GM23338 (cell line): Measurements from ENCODE around the gene IFI35.

Source experiments
- CREB1 ChIP-seq: fragments of 250-450 bp; sonication (Bioruptor Pico); IDR thresholded peaks from 2 replicates; pipeline ENCODE4 v1.5.0; 2020; ENCODE audit warnings: low read depth, mild to moderate bottlenecking, moderate library complexity
- EZH2 ChIP-seq: fragments of 200-600 bp; sonication (generic); IDR thresholded peaks from one replicate; pipeline ENCODE4 v1.8.0; 2017; ENCODE audit warnings: antibody characterized with exemption, mild to moderate bottlenecking, low read depth; ENCODE audit not compliant: unreplicated experiment
- EZH2phosphoT487 ChIP-seq: fragments of 200-600 bp; sonication (generic); IDR thresholded peaks from one replicate; pipeline ENCODE4 v1.8.1; 2018; ENCODE audit warnings: antibody characterized with exemption; ENCODE audit not compliant: unreplicated experiment
- JUNB ChIP-seq: IDR thresholded peaks from one replicate; pipeline ENCODE4 v1.6.1; 2016; ENCODE audit warnings: antibody characterized with exemption; ENCODE audit not compliant: unreplicated experiment
- NANOG ChIP-seq: IDR thresholded peaks from 2 replicates; pipeline ENCODE4 v1.6.1; 2016; ENCODE audit warnings: antibody characterized with exemption, borderline replicate concordance
- POLR2AphosphoS5 ChIP-seq: IDR thresholded peaks from 2 replicates; pipeline ENCODE4 v1.6.1; 2016; ENCODE audit warnings: antibody characterized with exemption, low read depth
- ZNF114 ChIP-seq: fragments of 250-450 bp; sonication (Bioruptor Pico); IDR thresholded peaks from 2 replicates; pipeline ENCODE4 v1.5.0; 2020; ENCODE audit warnings: mild to moderate bottlenecking, moderate library complexity
- ZNF331 ChIP-seq: fragments of 250-450 bp; sonication (Bioruptor Pico); IDR thresholded peaks from 2 replicates; pipeline ENCODE4 v1.5.0; 2020; ENCODE audit warnings: low read depth, mild to moderate bottlenecking, moderate library complexity
- TF ChIP-seq, protein P1 (sequence below), 2 experiments: fragments of 200-600 bp in 1 of 2; sonication (generic) in 1 of 2; conservative IDR thresholded peaks; 2 replicates each; pipeline versions ENCODE4 v1.5.1 to v1.6.1; 2016 to 2017; ENCODE audit warnings: antibody characterized with exemption in 2 of 2, low read depth in 2 of 2, mild to moderate bottlenecking in 2 of 2, moderate library complexity in 1 of 2
- TF ChIP-seq, protein P2 (sequence below): IDR thresholded peaks from 2 replicates; pipeline ENCODE4 v1.6.1; 2016; ENCODE audit warnings: antibody characterized with exemption
- TF ChIP-seq, protein P3 (sequence below): IDR thresholded peaks from one replicate; pipeline ENCODE4 v1.6.1; 2018; ENCODE audit warnings: antibody characterized with exemption; ENCODE audit not compliant: unreplicated experiment

DNA sequence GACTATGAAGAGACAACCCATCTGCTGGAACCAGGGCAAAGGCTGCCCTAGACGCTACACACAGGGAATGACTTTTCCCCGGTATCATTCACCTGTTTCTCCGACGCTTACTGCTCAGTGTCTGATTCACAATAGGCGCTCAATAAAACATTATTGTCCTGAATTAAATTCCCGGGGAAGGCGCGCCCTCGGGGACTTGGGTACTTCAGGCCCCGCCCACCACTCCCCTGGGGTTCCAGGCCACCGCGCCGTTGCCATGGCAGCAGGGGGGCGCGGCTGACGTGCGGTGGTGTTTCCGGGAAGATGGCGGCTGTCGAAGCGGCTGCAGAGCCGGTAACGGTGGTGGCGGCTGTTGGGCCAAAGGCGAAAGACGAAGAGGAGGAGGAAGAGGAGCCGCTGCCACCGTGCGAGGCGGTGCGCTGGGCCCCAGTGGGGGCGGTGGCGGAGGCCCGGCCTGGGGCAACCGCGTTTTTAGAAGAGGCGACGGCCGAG, 26.3 kb upstream of the IFI35 start, which contains the start of gene RUNDC1:
- TF ChIP-seq, protein P1, sequence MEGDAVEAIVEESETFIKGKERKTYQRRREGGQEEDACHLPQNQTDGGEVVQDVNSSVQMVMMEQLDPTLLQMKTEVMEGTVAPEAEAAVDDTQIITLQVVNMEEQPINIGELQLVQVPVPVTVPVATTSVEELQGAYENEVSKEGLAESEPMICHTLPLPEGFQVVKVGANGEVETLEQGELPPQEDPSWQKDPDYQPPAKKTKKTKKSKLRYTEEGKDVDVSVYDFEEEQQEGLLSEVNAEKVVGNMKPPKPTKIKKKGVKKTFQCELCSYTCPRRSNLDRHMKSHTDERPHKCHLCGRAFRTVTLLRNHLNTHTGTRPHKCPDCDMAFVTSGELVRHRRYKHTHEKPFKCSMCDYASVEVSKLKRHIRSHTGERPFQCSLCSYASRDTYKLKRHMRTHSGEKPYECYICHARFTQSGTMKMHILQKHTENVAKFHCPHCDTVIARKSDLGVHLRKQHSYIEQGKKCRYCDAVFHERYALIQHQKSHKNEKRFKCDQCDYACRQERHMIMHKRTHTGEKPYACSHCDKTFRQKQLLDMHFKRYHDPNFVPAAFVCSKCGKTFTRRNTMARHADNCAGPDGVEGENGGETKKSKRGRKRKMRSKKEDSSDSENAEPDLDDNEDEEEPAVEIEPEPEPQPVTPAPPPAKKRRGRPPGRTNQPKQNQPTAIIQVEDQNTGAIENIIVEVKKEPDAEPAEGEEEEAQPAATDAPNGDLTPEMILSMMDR (conservative IDR thresholded peaks at IDR 0.05; ENCODE audit: low read depth in 2 of 2) = no peak
- TF ChIP-seq EZH2phosphoT487 = no peak
- TF ChIP-seq EZH2 = no peak
- TF ChIP-seq JUNB = no peak
- peak; percentile 68 for TF ChIP-seq POLR2AphosphoS5
- TF ChIP-seq ZNF331 = no peak
- peak; percentile 73 for TF ChIP-seq CREB1 (CRISPR knock-in tag)
- TF ChIP-seq, protein P2, sequence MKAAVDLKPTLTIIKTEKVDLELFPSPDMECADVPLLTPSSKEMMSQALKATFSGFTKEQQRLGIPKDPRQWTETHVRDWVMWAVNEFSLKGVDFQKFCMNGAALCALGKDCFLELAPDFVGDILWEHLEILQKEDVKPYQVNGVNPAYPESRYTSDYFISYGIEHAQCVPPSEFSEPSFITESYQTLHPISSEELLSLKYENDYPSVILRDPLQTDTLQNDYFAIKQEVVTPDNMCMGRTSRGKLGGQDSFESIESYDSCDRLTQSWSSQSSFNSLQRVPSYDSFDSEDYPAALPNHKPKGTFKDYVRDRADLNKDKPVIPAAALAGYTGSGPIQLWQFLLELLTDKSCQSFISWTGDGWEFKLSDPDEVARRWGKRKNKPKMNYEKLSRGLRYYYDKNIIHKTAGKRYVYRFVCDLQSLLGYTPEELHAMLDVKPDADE = no peak
- TF ChIP-seq NANOG = no peak
- TF ChIP-seq, protein P3, sequence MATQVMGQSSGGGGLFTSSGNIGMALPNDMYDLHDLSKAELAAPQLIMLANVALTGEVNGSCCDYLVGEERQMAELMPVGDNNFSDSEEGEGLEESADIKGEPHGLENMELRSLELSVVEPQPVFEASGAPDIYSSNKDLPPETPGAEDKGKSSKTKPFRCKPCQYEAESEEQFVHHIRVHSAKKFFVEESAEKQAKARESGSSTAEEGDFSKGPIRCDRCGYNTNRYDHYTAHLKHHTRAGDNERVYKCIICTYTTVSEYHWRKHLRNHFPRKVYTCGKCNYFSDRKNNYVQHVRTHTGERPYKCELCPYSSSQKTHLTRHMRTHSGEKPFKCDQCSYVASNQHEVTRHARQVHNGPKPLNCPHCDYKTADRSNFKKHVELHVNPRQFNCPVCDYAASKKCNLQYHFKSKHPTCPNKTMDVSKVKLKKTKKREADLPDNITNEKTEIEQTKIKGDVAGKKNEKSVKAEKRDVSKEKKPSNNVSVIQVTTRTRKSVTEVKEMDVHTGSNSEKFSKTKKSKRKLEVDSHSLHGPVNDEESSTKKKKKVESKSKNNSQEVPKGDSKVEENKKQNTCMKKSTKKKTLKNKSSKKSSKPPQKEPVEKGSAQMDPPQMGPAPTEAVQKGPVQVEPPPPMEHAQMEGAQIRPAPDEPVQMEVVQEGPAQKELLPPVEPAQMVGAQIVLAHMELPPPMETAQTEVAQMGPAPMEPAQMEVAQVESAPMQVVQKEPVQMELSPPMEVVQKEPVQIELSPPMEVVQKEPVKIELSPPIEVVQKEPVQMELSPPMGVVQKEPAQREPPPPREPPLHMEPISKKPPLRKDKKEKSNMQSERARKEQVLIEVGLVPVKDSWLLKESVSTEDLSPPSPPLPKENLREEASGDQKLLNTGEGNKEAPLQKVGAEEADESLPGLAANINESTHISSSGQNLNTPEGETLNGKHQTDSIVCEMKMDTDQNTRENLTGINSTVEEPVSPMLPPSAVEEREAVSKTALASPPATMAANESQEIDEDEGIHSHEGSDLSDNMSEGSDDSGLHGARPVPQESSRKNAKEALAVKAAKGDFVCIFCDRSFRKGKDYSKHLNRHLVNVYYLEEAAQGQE = no peak
- TF ChIP-seq ZNF114 (CRISPR knock-in tag) = no peak
